ENCODE results near the gene PSME3.

The PSME3 gene

GRCh38 chr17:42818379-42818778 lies 14.8 kb upstream of the PSME3 start:
- Histone ChIP-seq H3K27ac (ENCODE audit: low read depth, low read length) (no peak overlapping the region), H3K4me1 (ENCODE audit: insufficient read depth, low read length) (no peaks in the 10 kb centered on the region), H3K36me3 (ENCODE audit: insufficient read depth, low read length) (peaks cover 78% of the 10 kb centered on the region), H3K9ac (ENCODE audit: low read depth, low read length) (no peak overlapping the region), H3K4me3 (ENCODE audit: low read length) (no peak overlapping the region), H3K9me3 (ENCODE audit: insufficient read depth, low read depth, low read length) (no peaks in the 10 kb centered on the region), H3K27me3 (ENCODE audit: insufficient read depth, low read length) (no peaks in the 10 kb centered on the region)
- 95% methylated on average over 5 of the region's 5 CpGs for WGBS

- no peaks in the 10 kb centered on the region for H3K4me1 ChIP-seq (ENCODE audit: insufficient read depth, low read length)
- H3K9me3 ChIP-seq (ENCODE audit: insufficient read depth, low read depth, low read length): no peaks in the 10 kb centered on the region
- H3K27ac ChIP-seq (ENCODE audit: low read depth, low read length): no peak overlapping the region
- H3K36me3 ChIP-seq (ENCODE audit: insufficient read depth, low read length): peaks cover 62% of the 10 kb centered on the region
- H3K9ac ChIP-seq (ENCODE audit: low read depth, low read length): no peak overlapping the region
- WGBS: 15% methylated on average over 2 of the region's 2 CpGs
- no peaks in the 10 kb centered on the region for H3K27me3 ChIP-seq (ENCODE audit: insufficient read depth, low read length)
- no peak overlapping the region for H3K4me3 ChIP-seq (ENCODE audit: low read length)
Measured at GRCh38 chr17:42819939-42820535, 13.2 kb upstream of the PSME3 start.

- no peak overlapping the region for H3K4me3 ChIP-seq (ENCODE audit: low read length)
- H3K27ac ChIP-seq (ENCODE audit: low read depth, low read length): no peak overlapping the region
- no peak overlapping the region for H3K9ac ChIP-seq (ENCODE audit: low read depth, low read length)
- no peaks in the 10 kb centered on the region for H3K9me3 ChIP-seq (ENCODE audit: insufficient read depth, low read depth, low read length)
- no peaks in the 10 kb centered on the region for H3K27me3 ChIP-seq (ENCODE audit: insufficient read depth, low read length)
- H3K36me3 ChIP-seq (ENCODE audit: insufficient read depth, low read length): peaks cover 50% of the 10 kb centered on the region
- no peaks in the 10 kb centered on the region for H3K4me1 ChIP-seq (ENCODE audit: insufficient read depth, low read length)
- 97% methylated on average over 3 of the region's 7 CpGs for WGBS
Measured at GRCh38 chr17:42821176-42821575, 12.0 kb upstream of the PSME3 start.

- Histone ChIP-seq H3K4me3 (ENCODE audit: low read length) (no peak overlapping the region), H3K36me3 (ENCODE audit: insufficient read depth, low read length) (no peaks in the 10 kb centered on the region), H3K27me3 (ENCODE audit: insufficient read depth, low read length) (peaks cover 18% of the 10 kb centered on the region; the same call in 1 of the 2 replicates), H3K9me3 (ENCODE audit: insufficient read depth, low read depth, low read length) (no peaks in the 10 kb centered on the region), H3K4me1 (ENCODE audit: insufficient read depth, low read length) (peaks cover 5% of the 10 kb centered on the region; the same call in 1 of the 2 replicates), H3K9ac (ENCODE audit: low read depth, low read length) (no peak overlapping the region), H3K27ac (ENCODE audit: low read depth, low read length) (no peak overlapping the region)
- WGBS: 80% methylated on average over 1 of the region's 1 CpG
Measured at GRCh38 chr17:42827472-42827871, 5.7 kb upstream of the PSME3 start.

- H3K9me3 ChIP-seq (ENCODE audit: insufficient read depth, low read depth, low read length): no peaks in the 10 kb centered on the region
- H3K36me3 ChIP-seq (ENCODE audit: insufficient read depth, low read length): peaks cover 16% of the 10 kb centered on the region
- H3K4me3 ChIP-seq (ENCODE audit: low read length): no peak overlapping the region
- H3K4me1 ChIP-seq (ENCODE audit: insufficient read depth, low read length): peaks cover 13% of the 10 kb centered on the region; the same call in 1 of the 2 replicates
- H3K9ac ChIP-seq (ENCODE audit: low read depth, low read length): no peak overlapping the region
- peaks cover 18% of the 10 kb centered on the region; the same call in 1 of the 2 replicates for H3K27me3 ChIP-seq (ENCODE audit: insufficient read depth, low read length)
- no peak overlapping the region for H3K27ac ChIP-seq (ENCODE audit: low read depth, low read length)
Measured at GRCh38 chr17:42830971-42831370, 2.2 kb upstream of the PSME3 start.

GRCh38 chr17:42832213-42832933 lies 824 bp upstream of the PSME3 start:
- Histone ChIP-seq H3K4me1 (ENCODE audit: insufficient read depth, low read length) (peaks cover 13% of the 10 kb centered on the region; the same call in 1 of the 2 replicates), H3K27me3 (ENCODE audit: insufficient read depth, low read length) (peaks cover 11% of the 10 kb centered on the region; the same call in 1 of the 2 replicates), H3K4me3 (ENCODE audit: low read length) (peak overlapping the region; percentile 81), H3K9ac (ENCODE audit: low read depth, low read length) (peak overlapping the region; percentile 99), H3K9me3 (ENCODE audit: insufficient read depth, low read depth, low read length) (no peaks in the 10 kb centered on the region), H3K27ac (ENCODE audit: low read depth, low read length) (peak overlapping the region; percentile 95), H3K36me3 (ENCODE audit: insufficient read depth, low read length) (peaks cover 28% of the 10 kb centered on the region)
- 59% methylated on average over 9 of the region's 9 CpGs for WGBS

- H3K4me1 ChIP-seq (ENCODE audit: insufficient read depth, low read length): peaks cover 13% of the 10 kb centered on the region; the same call in 1 of the 2 replicates
- no peaks in the 10 kb centered on the region; the same call in 1 of the 2 replicates for H3K27me3 ChIP-seq (ENCODE audit: insufficient read depth, low read length)
- H3K9ac ChIP-seq (ENCODE audit: low read depth, low read length): peak overlapping the region; percentile 99
- 7% methylated on average over 17 of the region's 18 CpGs for WGBS
- peak overlapping the region; percentile 81 for H3K4me3 ChIP-seq (ENCODE audit: low read length)
- H3K36me3 ChIP-seq (ENCODE audit: insufficient read depth, low read length): peaks cover 43% of the 10 kb centered on the region
- H3K27ac ChIP-seq (ENCODE audit: low read depth, low read length): peak overlapping the region; percentile 95
- H3K9me3 ChIP-seq (ENCODE audit: insufficient read depth, low read depth, low read length): no peaks in the 10 kb centered on the region
Measured at GRCh38 chr17:42833767-42834422, 698 bp downstream of the PSME3 start.

- Histone ChIP-seq H3K9ac (ENCODE audit: low read depth, low read length) (no peak overlapping the region), H3K9me3 (ENCODE audit: insufficient read depth, low read depth, low read length) (no peaks in the 10 kb centered on the region), H3K27me3 (ENCODE audit: insufficient read depth, low read length) (no peaks in the 10 kb centered on the region), H3K4me1 (ENCODE audit: insufficient read depth, low read length) (peaks cover 13% of the 10 kb centered on the region; the same call in 1 of the 2 replicates), H3K36me3 (ENCODE audit: insufficient read depth, low read length) (peaks cover 60% of the 10 kb centered on the region), H3K27ac (ENCODE audit: low read depth, low read length) (no peak overlapping the region), H3K4me3 (ENCODE audit: low read length) (no peak overlapping the region)
- WGBS: 94% methylated on average over 6 of the region's 6 CpGs
Measured at GRCh38 chr17:42835732-42836131, 2.5 kb downstream of the PSME3 start.

- Histone ChIP-seq H3K36me3 (ENCODE audit: insufficient read depth, low read length) (peaks cover 84% of the 10 kb centered on the region), H3K9ac (ENCODE audit: low read depth, low read length) (no peak overlapping the region), H3K9me3 (ENCODE audit: insufficient read depth, low read depth, low read length) (no peaks in the 10 kb centered on the region), H3K27me3 (ENCODE audit: insufficient read depth, low read length) (no peaks in the 10 kb centered on the region), H3K27ac (ENCODE audit: low read depth, low read length) (no peak overlapping the region), H3K4me3 (ENCODE audit: low read length) (no peak overlapping the region), H3K4me1 (ENCODE audit: insufficient read depth, low read length) (no peaks in the 10 kb centered on the region)
- 93% methylated on average over 11 of the region's 11 CpGs for WGBS
Measured at GRCh38 chr17:42841975-42842685, 8.9 kb downstream of the PSME3 start.

GRCh38 chr17:42843358-42843934 lies 10.2 kb downstream of the PSME3 start:
- Histone ChIP-seq H3K9ac (ENCODE audit: low read depth, low read length) (no peak overlapping the region), H3K36me3 (ENCODE audit: insufficient read depth, low read length) (peaks cover 71% of the 10 kb centered on the region)
- 64% methylated on average over 6 of the region's 6 CpGs for WGBS

More at GRCh38 chr17:42843358-42843934, 10.2 kb downstream of the PSME3 start:
- Histone ChIP-seq H3K4me3 (ENCODE audit: low read length) (no peak overlapping the region), H3K4me1 (ENCODE audit: insufficient read depth, low read length) (no peaks in the 10 kb centered on the region), H3K27ac (ENCODE audit: low read depth, low read length) (no peak overlapping the region), H3K27me3 (ENCODE audit: insufficient read depth, low read length) (no peaks in the 10 kb centered on the region), H3K9me3 (ENCODE audit: insufficient read depth, low read depth, low read length) (no peaks in the 10 kb centered on the region)
